Left cardiac atrium (tissue), 4 donors: ENCODE results near the gene SIRPB2. TPM values are rescaled to one million over a fixed set of nuclear protein-coding genes. Genes with fewer than 3 reads are reported as not detected.

Experiments
- ATAC-seq, 2 donors: fragments of 200-7000 bp; cut with Tn5 transposase; one replicate each; pipeline ENCODE4 v1.9.1; 2020; ENCODE audit warnings: mild to moderate bottlenecking in 2 of 2, moderate library complexity in 2 of 2
- DNase-seq: peaks from one replicate; pipeline ENCODE4 v3.0.0-alpha.2; 2020
- intact Hi-C, 2 donors: fragments of 100-400 bp; cut with DNase I; formaldehyde crosslinking; loops; one replicate each; pipeline versions ENCODE4 v1.14.1 to v1.15.1; 2022 to 2023
- total RNA-seq, 2 donors: library from RNA; stranded (reverse); fragmentation: NEBNext Ultra II Directional; extraction: Animal tissue kit (Norgen Biotek cat#: 25700); gene quantifications; one replicate each; pipeline ENCODE4 v1.2.1, GENCODE V29; 2021
- donor health status: DM: no; HTN: yes; CAD: no.
- donor health status: DM: no; HTN: yes; CAD: no; lungs with severe emphysema.
- donor health status: DM: yes; HTN: yes; CAD: no.
- donor health status: Dilated cardiomyopathy.

SIRPB2 gene
- total RNA-seq, 2 donors from 2014 or later, result 5.4 to 10.3 TPM

DNA sequence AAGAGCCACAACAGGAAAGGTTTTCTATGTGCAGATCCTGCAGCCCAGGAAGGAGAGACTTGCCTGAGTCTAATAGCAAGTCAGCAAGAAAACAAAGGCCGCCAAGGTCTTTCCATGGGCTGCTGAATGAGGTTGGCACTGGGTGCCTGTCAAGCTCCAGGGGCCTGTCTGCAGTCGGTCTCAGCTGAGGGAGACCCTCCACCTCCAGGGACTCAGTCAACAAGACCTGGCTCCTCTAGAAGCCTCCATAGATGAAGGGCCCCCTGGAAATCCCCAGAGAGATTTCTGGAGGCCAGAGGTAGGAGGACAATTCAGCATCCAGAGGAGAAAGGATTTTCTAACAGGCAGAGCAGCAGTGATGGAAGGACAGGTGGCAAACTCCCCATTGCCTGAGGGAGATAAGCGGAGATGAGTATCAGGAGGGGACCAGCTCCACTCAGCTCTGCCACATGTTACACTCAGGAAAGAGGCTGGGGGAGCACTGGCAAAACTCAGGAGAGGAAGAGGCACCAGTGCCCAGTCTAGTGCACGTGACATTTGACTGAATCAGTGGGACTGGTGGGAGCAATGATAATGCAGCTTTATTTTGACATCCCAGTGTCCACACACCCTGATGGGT, 64.9 kb downstream of the SIRPB2 start:
- intact Hi-C loops, result no loop called here
- no peak for DNase-seq
- no peak for ATAC-seq

Other genes starting within 250 kb of the SIRPB2 start
- gene SNPH, start 225.1 kb downstream of the SIRPB2 start, total RNA-seq, result 1 to 10 TPM; 4.6 to 5.5 TPM
- 1 to 10 TPM; 1.4 to 4.4 TPM for gene SDCBP2, start 162.3 kb downstream of the SIRPB2 start, total RNA-seq
- 100 to 1,000 TPM; 154 to 214 TPM for gene FKBP1A, start 98.4 kb downstream of the SIRPB2 start, total RNA-seq
- gene NSFL1C, start 24.6 kb downstream of the SIRPB2 start, total RNA-seq, result 10 to 100 TPM; 48.8 to 62.7 TPM
- not detected for gene SIRPD, start 66.3 kb upstream of the SIRPB2 start, total RNA-seq
- 1 to 10 TPM in 1 of 2 donors, under 1 TPM in 1; 0.58 to 1.7 TPM for gene SIRPB1, start 128.6 kb upstream of the SIRPB2 start, total RNA-seq
- under 1 TPM in 1 of 2 donors, not detected in 1; 0.44 TPM for gene SIRPG, start 166.4 kb upstream of the SIRPB2 start, total RNA-seq